ENCODE data around the gene MARVELD1.

- no peak for TF ChIP-seq CTCF (conservative IDR thresholded peaks at IDR 0.05; ENCODE audit: low read depth, low read length)
- no peak for TF ChIP-seq EZH2 (IDR thresholded peaks at IDR 0.05; ENCODE audit: borderline replicate concordance, low read depth, low read length, poor library complexity, severe bottlenecking)
Measured at GRCh38 chr10:97718178-97718577, 4.6 kb downstream of the MARVELD1 start.

Data from A673 (cell line).